Endothelial cell (in vitro differentiated cells): Measurements from ENCODE around the gene CNTN4. TPM values are rescaled to one million over a fixed set of nuclear protein-coding genes. Genes with fewer than 3 reads are reported as not detected.

Experiments used
- DNase-seq: peaks from one replicate; pipeline ENCODE4 v3.0.0; 2021; ENCODE audit warnings: low spot score
- H3K27ac Mint-ChIP-seq: one replicate; pipeline ENCODE4 v1.8.0; 2021; ENCODE audit warnings: mixed read lengths, inconsistent platforms; ENCODE audit not compliant: unreplicated experiment
- H3K27me3 Mint-ChIP-seq: one replicate; pipeline ENCODE4 v1.8.0; 2021; ENCODE audit warnings: mild to moderate bottlenecking, moderate library complexity, mixed read lengths, inconsistent platforms; ENCODE audit not compliant: unreplicated experiment
- H3K36me3 Mint-ChIP-seq: one replicate; pipeline ENCODE4 v1.8.0; 2021; ENCODE audit warnings: mild to moderate bottlenecking, low read depth, mixed read lengths, inconsistent platforms; ENCODE audit not compliant: unreplicated experiment
- H3K4me1 Mint-ChIP-seq: one replicate; pipeline ENCODE4 v1.8.0; 2021; ENCODE audit warnings: mild to moderate bottlenecking, mixed read lengths, inconsistent platforms; ENCODE audit not compliant: unreplicated experiment
- H3K4me3 Mint-ChIP-seq: one replicate; pipeline ENCODE4 v1.8.0; 2021; ENCODE audit warnings: mild to moderate bottlenecking, mixed read lengths, inconsistent platforms; ENCODE audit not compliant: unreplicated experiment
- H3K9me3 Mint-ChIP-seq: one replicate; pipeline ENCODE4 v1.8.0; 2021; ENCODE audit warnings: mixed read lengths, inconsistent platforms; ENCODE audit not compliant: unreplicated experiment
- total RNA-seq: library from RNA; stranded (reverse); fragmentation: NEBNext Ultra II Directional; extraction: Animal tissue kit (Norgen Biotek cat#: 25700); gene quantifications from one replicate; pipeline ENCODE4 v1.2.1, GENCODE V29; 2021; ENCODE audit not compliant: unreplicated experiment
- TF ChIP-seq, protein P1 (sequence below): fragments of 200-600 bp; sonication (generic); IDR thresholded peaks from one replicate; pipeline ENCODE4 v1.5.0; 2021; ENCODE audit warnings: antibody characterized with exemption; ENCODE audit not compliant: unreplicated experiment

Gene CNTN4
- total RNA-seq, 1 donor from 2014 or later, result not detected

DNA sequence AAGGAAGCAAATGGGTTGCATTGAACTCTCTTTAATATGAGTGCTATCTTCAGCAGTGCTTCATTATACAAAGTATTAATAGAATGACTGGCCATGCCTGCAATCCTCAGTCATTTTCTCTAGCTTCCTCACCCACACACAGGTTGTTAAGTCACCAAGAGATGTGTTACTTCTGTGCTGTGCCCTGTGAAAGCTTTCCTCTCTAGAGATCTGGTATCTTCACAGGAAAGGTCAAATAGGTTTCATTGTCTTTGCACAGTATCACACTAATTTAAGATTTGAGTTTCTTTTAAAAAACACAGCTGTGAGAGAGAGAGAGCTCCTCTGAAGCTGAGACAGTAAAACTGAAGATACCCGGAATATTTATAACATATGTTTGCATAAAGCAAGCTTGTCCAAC lies 278.6 kb downstream of the CNTN4 start:
- peaks cover 4% of the 10 kb centered on the region for H3K36me3 Mint-ChIP-seq
- no peak for DNase-seq
- no peak overlapping the region for H3K4me3 Mint-ChIP-seq
- TF ChIP-seq, protein P1, sequence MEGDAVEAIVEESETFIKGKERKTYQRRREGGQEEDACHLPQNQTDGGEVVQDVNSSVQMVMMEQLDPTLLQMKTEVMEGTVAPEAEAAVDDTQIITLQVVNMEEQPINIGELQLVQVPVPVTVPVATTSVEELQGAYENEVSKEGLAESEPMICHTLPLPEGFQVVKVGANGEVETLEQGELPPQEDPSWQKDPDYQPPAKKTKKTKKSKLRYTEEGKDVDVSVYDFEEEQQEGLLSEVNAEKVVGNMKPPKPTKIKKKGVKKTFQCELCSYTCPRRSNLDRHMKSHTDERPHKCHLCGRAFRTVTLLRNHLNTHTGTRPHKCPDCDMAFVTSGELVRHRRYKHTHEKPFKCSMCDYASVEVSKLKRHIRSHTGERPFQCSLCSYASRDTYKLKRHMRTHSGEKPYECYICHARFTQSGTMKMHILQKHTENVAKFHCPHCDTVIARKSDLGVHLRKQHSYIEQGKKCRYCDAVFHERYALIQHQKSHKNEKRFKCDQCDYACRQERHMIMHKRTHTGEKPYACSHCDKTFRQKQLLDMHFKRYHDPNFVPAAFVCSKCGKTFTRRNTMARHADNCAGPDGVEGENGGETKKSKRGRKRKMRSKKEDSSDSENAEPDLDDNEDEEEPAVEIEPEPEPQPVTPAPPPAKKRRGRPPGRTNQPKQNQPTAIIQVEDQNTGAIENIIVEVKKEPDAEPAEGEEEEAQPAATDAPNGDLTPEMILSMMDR, result no peak
- no peaks in the 10 kb centered on the region for H3K4me1 Mint-ChIP-seq
- no peak overlapping the region for H3K27ac Mint-ChIP-seq
- peaks cover 38% of the 10 kb centered on the region for H3K9me3 Mint-ChIP-seq
- H3K27me3 Mint-ChIP-seq, result peaks cover 4% of the 10 kb centered on the region

DNA sequence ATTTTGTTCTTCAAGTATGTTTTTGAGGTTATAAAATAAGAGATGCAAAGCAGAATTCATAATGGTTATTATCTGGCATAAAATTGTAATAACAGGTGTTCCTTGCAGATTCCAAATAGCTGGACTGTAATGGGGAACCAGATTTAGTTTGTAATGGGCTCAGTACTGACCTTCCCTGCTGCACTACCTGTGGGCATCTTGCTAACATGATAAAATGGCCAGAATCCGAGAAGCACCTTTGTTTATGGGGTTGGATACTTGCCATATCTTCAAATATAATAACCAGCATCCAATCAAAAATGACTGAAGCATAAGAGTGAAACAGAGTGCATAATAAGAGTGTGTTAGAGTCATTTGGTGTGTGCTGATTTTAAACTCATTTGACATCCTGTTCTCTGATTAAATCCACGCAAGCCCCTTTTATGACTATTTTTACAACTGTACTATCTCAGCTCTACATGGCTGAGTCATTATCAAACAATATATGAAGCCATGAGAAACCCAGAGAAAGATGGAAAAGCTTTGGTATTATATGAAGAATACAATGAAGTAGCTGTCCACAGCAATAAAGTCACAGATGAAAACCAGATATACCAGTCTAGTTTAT lies 292.4 kb downstream of the CNTN4 start:
- no peaks in the 10 kb centered on the region for H3K36me3 Mint-ChIP-seq
- no peaks in the 10 kb centered on the region for H3K4me1 Mint-ChIP-seq
- no peak overlapping the region for H3K4me3 Mint-ChIP-seq
- no peak for DNase-seq
- TF ChIP-seq, protein P1, result no peak
- H3K9me3 Mint-ChIP-seq, result peaks cover 18% of the 10 kb centered on the region
- H3K27me3 Mint-ChIP-seq, result peaks cover 1% of the 10 kb centered on the region
- H3K27ac Mint-ChIP-seq, result no peak overlapping the region

DNA sequence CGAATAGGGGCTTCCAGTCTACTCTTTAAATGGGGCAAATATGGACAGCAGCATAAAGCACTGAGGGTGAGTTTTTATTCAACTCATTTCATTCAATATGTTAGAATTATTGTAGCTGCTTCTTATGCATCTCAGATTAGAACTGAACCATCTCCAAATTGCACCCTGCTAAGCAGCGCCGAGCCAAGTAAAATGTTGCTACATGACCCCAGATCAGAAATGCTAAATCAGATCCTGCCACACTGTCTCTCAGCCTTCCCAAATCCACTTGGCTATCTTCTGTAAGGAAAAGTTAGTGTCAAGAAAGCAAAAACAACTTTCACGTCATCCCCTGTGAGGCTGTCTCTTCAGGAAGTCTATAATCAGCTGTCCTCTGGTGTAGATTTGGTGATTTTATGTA lies 293.2 kb downstream of the CNTN4 start:
- Mint-ChIP-seq H3K9me3 (peaks cover 18% of the 10 kb centered on the region), H3K4me1 (no peaks in the 10 kb centered on the region), H3K4me3 (no peak overlapping the region), H3K27ac (no peak overlapping the region), H3K27me3 (peaks cover 1% of the 10 kb centered on the region), H3K36me3 (no peaks in the 10 kb centered on the region)
- TF ChIP-seq, protein P1, result no peak
- DNase-seq, result no peak

DNA sequence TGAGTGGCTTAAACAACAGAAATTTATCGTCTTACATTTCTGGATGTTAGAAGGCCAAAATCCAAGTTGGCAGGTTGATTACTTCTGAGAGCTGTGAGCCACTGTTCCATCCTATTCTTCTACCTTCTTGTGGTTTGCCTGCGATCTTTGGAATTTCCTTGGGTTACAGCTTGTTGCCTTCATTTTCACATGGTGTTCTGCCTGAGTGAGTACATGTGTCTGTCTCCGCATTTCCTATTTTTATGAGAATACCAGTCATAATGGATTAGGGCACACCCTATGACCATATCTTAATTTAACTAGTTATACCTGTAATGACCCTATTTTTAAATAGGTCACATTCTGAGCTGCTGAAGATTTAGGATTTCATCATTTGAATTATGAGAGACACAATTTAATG lies 294.3 kb downstream of the CNTN4 start:
- TF ChIP-seq, protein P1, result no peak
- no peaks in the 10 kb centered on the region for H3K4me1 Mint-ChIP-seq
- no peak overlapping the region for H3K27ac Mint-ChIP-seq
- H3K4me3 Mint-ChIP-seq, result no peak overlapping the region
- H3K36me3 Mint-ChIP-seq, result no peaks in the 10 kb centered on the region
- peaks cover 1% of the 10 kb centered on the region for H3K27me3 Mint-ChIP-seq
- H3K9me3 Mint-ChIP-seq, result peaks cover 18% of the 10 kb centered on the region
- DNase-seq, result no peak

DNA sequence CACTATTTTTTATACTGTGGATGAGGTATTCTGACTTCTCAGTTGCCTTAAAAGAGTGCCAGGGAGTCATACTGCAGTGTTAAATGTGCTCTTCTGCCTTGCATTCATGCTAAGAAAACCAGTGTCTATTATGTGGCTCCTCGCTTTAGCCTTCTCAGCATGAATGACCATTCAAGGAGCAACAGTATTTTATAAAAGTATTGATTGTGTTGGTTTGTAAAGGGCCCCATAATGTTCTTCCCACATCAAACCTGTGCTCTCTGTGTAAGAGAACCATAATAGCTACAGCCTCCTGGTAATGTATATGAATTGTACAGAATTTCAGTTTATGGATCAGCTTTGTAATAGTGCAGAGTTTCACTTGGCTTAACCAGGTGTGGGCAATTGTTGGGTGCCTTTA lies 316.4 kb downstream of the CNTN4 start:
- no peaks in the 10 kb centered on the region for H3K36me3 Mint-ChIP-seq
- H3K4me1 Mint-ChIP-seq, result no peaks in the 10 kb centered on the region
- peaks cover 1% of the 10 kb centered on the region for H3K27me3 Mint-ChIP-seq
- no peak overlapping the region for H3K4me3 Mint-ChIP-seq
- no peak overlapping the region for H3K27ac Mint-ChIP-seq
- TF ChIP-seq, protein P1, result no peak
- H3K9me3 Mint-ChIP-seq, result peaks cover 21% of the 10 kb centered on the region
- DNase-seq, result no peak
